ENCODE data around the gene CIC. TPM values are rescaled to one million over a fixed set of nuclear protein-coding genes. Genes with fewer than 3 reads are reported as not detected.
A peak's percentile ranks its signal among the peaks of the same experiment; 100 is the strongest.

CIC gene
- total RNA-seq, 2 experiments from 2014 or later, result 114 to 119 TPM

DNA sequence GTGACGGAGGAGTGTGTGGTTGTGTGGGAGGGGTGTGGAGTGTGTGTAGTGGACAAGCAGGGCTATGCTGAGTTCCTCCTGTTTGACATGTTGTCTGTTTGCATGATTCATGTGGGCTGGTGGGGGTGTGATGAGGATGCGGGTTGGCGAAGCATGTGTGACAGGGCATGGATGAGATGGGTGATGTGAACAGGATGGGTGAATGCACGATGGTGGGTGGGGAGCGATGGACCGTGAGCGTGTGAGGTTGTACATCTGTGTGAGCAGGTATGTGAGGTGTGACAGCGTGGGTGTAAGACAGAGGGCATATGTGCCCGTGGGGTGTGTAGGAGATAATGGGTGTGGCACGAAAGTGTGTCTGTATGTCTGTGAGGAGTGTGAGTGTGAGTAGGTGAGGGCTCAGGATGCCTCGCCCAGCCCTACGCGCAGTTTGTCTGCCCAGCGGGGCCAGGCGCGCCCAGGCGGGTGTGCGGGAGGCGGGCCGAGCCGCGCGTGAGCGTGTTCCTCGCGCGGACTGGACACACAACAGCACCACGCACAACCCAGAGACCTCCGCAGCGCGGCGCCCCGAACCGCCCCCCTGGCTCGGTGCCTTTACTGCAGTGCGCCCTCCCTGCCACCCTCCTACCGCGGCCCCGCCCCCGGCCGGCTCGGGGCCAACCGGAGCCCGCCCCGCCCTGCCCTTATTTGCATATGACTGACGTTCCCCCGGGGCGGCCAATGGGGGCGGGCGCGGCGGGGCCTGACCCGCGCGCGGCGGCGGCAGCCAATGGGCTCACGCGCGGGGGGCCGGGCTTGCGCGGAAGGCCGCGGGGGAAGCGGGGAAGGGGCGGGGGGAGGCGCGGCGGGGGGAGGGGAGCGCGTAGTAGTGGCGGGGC lies 14.4 kb downstream of the CIC start:
- H3K4me3 ChIP-seq (ENCODE audit: low read length), result peak overlapping the region; percentile 55

DNA sequence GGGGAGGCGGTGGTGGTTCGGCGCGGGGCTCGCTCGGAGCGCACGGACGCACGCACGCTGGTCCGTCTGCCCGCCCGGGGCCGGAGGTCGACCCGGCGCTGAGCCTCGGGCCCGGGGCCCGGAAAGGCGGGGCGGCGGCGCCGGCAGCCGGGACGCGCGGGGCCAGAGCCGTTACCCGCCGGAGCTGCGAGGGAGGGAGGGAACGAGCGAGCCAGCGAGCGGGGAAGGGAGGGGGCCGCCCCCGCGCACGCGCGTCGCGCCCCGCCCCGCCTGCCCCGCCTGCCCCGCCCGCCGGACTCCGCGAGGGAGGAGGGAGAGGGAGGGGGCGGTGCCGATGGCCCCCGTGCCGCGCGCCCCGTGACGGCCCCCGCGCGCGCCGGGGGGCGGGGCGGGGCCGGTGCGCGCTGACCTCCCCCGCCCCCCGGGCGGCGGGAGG lies 15.0 kb downstream of the CIC start:
- DNase-seq (peak; percentile 60 to 94 (median 81)), ATAC-seq (ENCODE audit: poor library complexity) (peak; percentile 28)
- Mint-ChIP-seq H3K27ac (no peak overlapping the region), H3K4me1 (ENCODE audit: low read depth) (peaks cover 38% of the 10 kb centered on the region), H3K27me3 (no peaks in the 10 kb centered on the region), H3K4me3 (no peak overlapping the region), H3K9me3 (no peaks in the 10 kb centered on the region), H3K36me3 (ENCODE audit: low read depth) (peaks cover 29% of the 10 kb centered on the region)
- H3K4me1 ChIP-seq (ENCODE audit: insufficient read depth, low read length), result peaks cover 64% of the 10 kb centered on the region
- H3K4me3 ChIP-seq (ENCODE audit: low read length), result no peak overlapping the region
- no peaks in the 10 kb centered on the region for H3K27me3 ChIP-seq (ENCODE audit: control insufficient read depth in 1 of 2, insufficient read depth in 2 of 2, low read length in 2 of 2)
- H3K27ac ChIP-seq (ENCODE audit: low read depth in 1 of 2, low read length in 2 of 2), result no peak overlapping the region
- CTCF ChIA-PET, result interaction anchor here (0.9 to 1.3 kb wide), 2 partner anchors 12 to 39 kb away, joined by 4 to 5 read pairs; no protein-coding TSS in a partner anchor
- H3K9me3 ChIP-seq (ENCODE audit: control insufficient read depth in 1 of 2, insufficient read depth in 1 of 2, low read length in 2 of 2), result no peaks in the 10 kb centered on the region
- intact Hi-C loops (cut with DNase I, micrococcal nuclease), result loop anchor here (1.0 to 10.0 kb wide), 3 partner anchors 41 to 151 kb away; partner anchors contain the start of genes LIPE (in 1 of the 2), MEGF8 (in 1 of the 2) and POU2F2 (in 1 of the 2)
- TF ChIP-seq CTCF (IDR thresholded peaks at IDR 0.05), result no peak
- peaks cover 25% of the 10 kb centered on the region for H3K36me3 ChIP-seq (ENCODE audit: insufficient read depth, low read length)
- POLR2A ChIA-PET, result interaction anchor here (1.0 to 3.3 kb wide), 9 partner anchors 14 to 208 kb away, joined by 3 to 39 read pairs (median 5); partner anchors contain the start of genes CIC, GSK3A, PAFAH1B3 and PRR19

More for the DNA sequence above, 14.4 kb downstream of the CIC start:
- Mint-ChIP-seq H3K36me3 (ENCODE audit: low read depth) (peaks cover 22% of the 10 kb centered on the region), H3K9me3 (no peaks in the 10 kb centered on the region), H3K4me1 (ENCODE audit: low read depth) (peaks cover 42% of the 10 kb centered on the region), H3K4me3 (no peak overlapping the region), H3K27me3 (no peaks in the 10 kb centered on the region), H3K27ac (no peak overlapping the region)
- ChIA-PET CTCF (interaction anchor here (0.8 to 1.1 kb wide), 3 partner anchors 13 to 39 kb away, joined by 3 to 6 read pairs (median 4); no protein-coding TSS in a partner anchor), POLR2A (interaction anchor here (0.6 to 3.3 kb wide), 11 partner anchors 9 to 151 kb away, joined by 3 to 39 read pairs (median 5); partner anchors contain the start of genes CIC, GSK3A, PAFAH1B3 and POU2F2)
- no peak for TF ChIP-seq CTCF (IDR thresholded peaks at IDR 0.05)
- peaks cover 71% of the 10 kb centered on the region for H3K4me1 ChIP-seq (ENCODE audit: insufficient read depth, low read length)
- H3K9me3 ChIP-seq (ENCODE audit: control insufficient read depth in 1 of 2, insufficient read depth in 1 of 2, low read length in 2 of 2), result no peaks in the 10 kb centered on the region
- intact Hi-C loops (cut with DNase I, micrococcal nuclease), result loop anchor here (1.0 to 10.0 kb wide), 7 partner anchors 15 to 151 kb away; partner anchors contain the start of genes DEDD2 (in 1 of the 2), LIPE (in 1 of the 2), MEGF8 (in 1 of the 2) and PAFAH1B3 (in 1 of the 2)
- H3K27me3 ChIP-seq (ENCODE audit: control insufficient read depth in 1 of 2, insufficient read depth in 2 of 2, low read length in 2 of 2), result no peaks in the 10 kb centered on the region
- DNase-seq, result peak; percentile 92 to 99 (median 97)
- peaks cover 19% of the 10 kb centered on the region for H3K36me3 ChIP-seq (ENCODE audit: insufficient read depth, low read length)
- ATAC-seq (ENCODE audit: poor library complexity), result peak; percentile 62
- peak overlapping the region; percentile 86 to 88 for H3K27ac ChIP-seq (ENCODE audit: low read depth in 1 of 2, low read length in 2 of 2)

- H3K9me3 ChIP-seq (ENCODE audit: control insufficient read depth in 1 of 2, insufficient read depth in 1 of 2, low read length in 2 of 2), result no peaks in the 10 kb centered on the region
- no peak for TF ChIP-seq CTCF (IDR thresholded peaks at IDR 0.05)
- Mint-ChIP-seq H3K9me3 (no peaks in the 10 kb centered on the region), H3K36me3 (ENCODE audit: low read depth) (peaks cover 34% of the 10 kb centered on the region), H3K4me1 (ENCODE audit: low read depth) (peaks cover 31% of the 10 kb centered on the region), H3K4me3 (peak overlapping the region; percentile 89), H3K27ac (peak overlapping the region; percentile 90), H3K27me3 (no peaks in the 10 kb centered on the region)
- H3K36me3 ChIP-seq (ENCODE audit: insufficient read depth, low read length), result peaks cover 32% of the 10 kb centered on the region
- H3K27me3 ChIP-seq (ENCODE audit: control insufficient read depth in 1 of 2, insufficient read depth in 2 of 2, low read length in 2 of 2), result no peaks in the 10 kb centered on the region
- intact Hi-C loops (cut with DNase I, micrococcal nuclease), result loop anchor here (1.0 to 10.0 kb wide), 3 partner anchors 41 to 152 kb away; partner anchors contain the start of genes LIPE (in 1 of the 2), MEGF8 (in 1 of the 2) and POU2F2 (in 1 of the 2)
- ATAC-seq (ENCODE audit: poor library complexity), result no peak
- CTCF ChIA-PET, result interaction anchor here (0.9 to 1.3 kb wide), 2 partner anchors 12 to 40 kb away, joined by 4 to 5 read pairs; no protein-coding TSS in a partner anchor
- POLR2A ChIA-PET, result interaction anchor here (0.6 to 3.3 kb wide), 13 partner anchors 10 to 209 kb away, joined by 3 to 39 read pairs (median 5); partner anchors contain the start of genes CIC, GSK3A, PAFAH1B3 and POU2F2
- peak in 4 of 14 experiments; percentile 24 to 61 (median 44) for DNase-seq
- H3K4me1 ChIP-seq (ENCODE audit: insufficient read depth, low read length), result peaks cover 58% of the 10 kb centered on the region
- peak overlapping the region; percentile 26 to 40 for H3K27ac ChIP-seq (ENCODE audit: low read depth in 1 of 2, low read length in 2 of 2)
- H3K4me3 ChIP-seq (ENCODE audit: low read length), result peak overlapping the region; percentile 59
These were observed 15.7 kb downstream of the CIC start for GRCh38 chr19:42284591-42285341.

All from CD4-positive, alpha-beta T cell (primary cell).